Keratinocyte (primary cell): ENCODE results near the gene DOCK1. TPM values are rescaled to one million over a fixed set of nuclear protein-coding genes. Genes with fewer than 3 reads are reported as not detected.

ENCODE experiments used
- DNase-seq: peaks from one replicate; pipeline ENCODE4 v3.0.0-alpha.2; 2011; ENCODE audit warnings: low read depth, missing footprints, low spot score
- FAIRE-seq: peaks from 2 replicates; lab custom pipeline; 2011; peaks lifted over from hg19 to GRCh38; lab: Jason Lieb, UNC
- H2AFZ ChIP-seq: 2 replicates; pipeline ENCODE4 v1.6.0; 2012; ENCODE audit warnings: low read length, control low read depth, inconsistent platforms; ENCODE audit not compliant: control insufficient read depth
- H3K27ac ChIP-seq: 2 replicates; pipeline ENCODE4 v1.5.1; 2011; ENCODE audit warnings: low read length; ENCODE audit not compliant: control insufficient read depth, insufficient read depth
- H3K27me3 ChIP-seq: 3 replicates; pipeline ENCODE4 v1.6.0; 2011; ENCODE audit warnings: low read length; ENCODE audit not compliant: control insufficient read depth, insufficient read depth; ENCODE audit errors: extremely low read depth
- H3K36me3 ChIP-seq, 2 experiments: 2 replicates in 1 of 2; 3 replicates in 1 of 2; pipeline ENCODE4 v1.5.1; 2011; ENCODE audit warnings: low read length in 2 of 2, mild to moderate bottlenecking in 1 of 2; ENCODE audit not compliant: control insufficient read depth in 2 of 2, insufficient read depth in 2 of 2; ENCODE audit errors: extremely low read depth in 1 of 2
- H3K4me1 ChIP-seq: 3 replicates; pipeline ENCODE4 v1.5.1; 2011; ENCODE audit warnings: low read length; ENCODE audit not compliant: control insufficient read depth, insufficient read depth; ENCODE audit errors: extremely low read depth
- H3K4me2 ChIP-seq: 3 replicates; pipeline ENCODE4 v1.6.0; 2011; ENCODE audit warnings: low read depth, low read length; ENCODE audit not compliant: control insufficient read depth, insufficient read depth; ENCODE audit errors: extremely low read depth
- H3K4me3 ChIP-seq, 3 experiments: fragments of 200-600 bp in 1 of 3; sonication (generic) in 1 of 3; 2 replicates in 2 of 3; 3 replicates in 1 of 3; pipeline ENCODE4 v1.5.1; 2011 to 2016; ENCODE audit warnings: low read length in 3 of 3, mild to moderate bottlenecking in 3 of 3, control low read depth in 2 of 3, inconsistent platforms in 1 of 3, low read depth in 1 of 3, mixed read lengths in 1 of 3, mixed run types in 1 of 3, moderate library complexity in 1 of 3; ENCODE audit not compliant: control insufficient read depth in 2 of 3, insufficient read depth in 2 of 3; ENCODE audit errors: extremely low read depth in 1 of 3
- H3K79me2 ChIP-seq: 2 replicates; pipeline ENCODE4 v1.6.0; 2012; ENCODE audit warnings: low read length; ENCODE audit not compliant: control insufficient read depth, insufficient read depth
- H3K9ac ChIP-seq: 3 replicates; pipeline ENCODE4 v1.6.0; 2011; ENCODE audit warnings: low read length; ENCODE audit not compliant: control insufficient read depth, insufficient read depth; ENCODE audit errors: extremely low read depth
- H3K9me1 ChIP-seq: 3 replicates; pipeline ENCODE4 v1.6.0; 2011; ENCODE audit warnings: low read length; ENCODE audit not compliant: control insufficient read depth, insufficient read depth; ENCODE audit errors: extremely low read depth
- H3K9me3 ChIP-seq: 2 replicates; pipeline ENCODE4 v1.5.1; 2012; ENCODE audit warnings: low read depth, low read length; ENCODE audit not compliant: control insufficient read depth
- H4K20me1 ChIP-seq: 3 replicates; pipeline ENCODE4 v1.6.0; 2011; ENCODE audit warnings: low read length; ENCODE audit not compliant: control insufficient read depth, insufficient read depth; ENCODE audit errors: extremely low read depth
- EZH2 ChIP-seq: IDR thresholded peaks from one replicate; pipeline ENCODE4 v1.6.1; 2012; ENCODE audit warnings: inconsistent platforms, mild to moderate bottlenecking, low read length, moderate library complexity
- dilution Hi-C: fragments of 300-500 bp; cut with MboI; formaldehyde crosslinking; loops from one replicate; pipeline ENCODE4 v1.7.0; 2020; ENCODE audit warnings: low sequenced_read_pairs; ENCODE audit not compliant: extremely low pct_ligation_motif_present
- polyA plus RNA-seq, 5 experiments: library from polyadenylated mRNA; depleted of rRNA in 3 of 5; stranded (reverse) in 3 of 5; stranded (forward) in 1 of 5; unstranded in 1 of 5; fragments of >200 nt; gene quantifications; 1 replicate in 1 of 5; 2 replicates in 3 of 5; 3 replicates in 1 of 5; pipeline versions ENCODE4 v1.2.1 to v1.2.3, GENCODE V29; 2011 to 2012; ENCODE audit warnings: missing spikeins in 2 of 5, low read depth in 1 of 5, low replicate concordance in 1 of 5
- TF ChIP-seq, protein P1 (sequence below), 3 experiments: IDR thresholded peaks in 1 of 3; conservative IDR thresholded peaks in 1 of 3; optimal IDR thresholded peaks in 1 of 3; 2 replicates in 2 of 3; 3 replicates in 1 of 3; pipeline versions ENCODE3 to v1.5.1; 2011; ENCODE audit warnings: low read length in 3 of 3, mild to moderate bottlenecking in 3 of 3, moderate library complexity in 2 of 3, control low read depth in 1 of 3, inconsistent platforms in 1 of 3; ENCODE audit not compliant: insufficient read depth in 2 of 3; ENCODE audit errors: extremely low read depth in 1 of 3

Gene DOCK1
- polyA plus RNA-seq, 1 donor (not counting 4 experiments of a cell fraction or from before 2014, with no cell fraction given) = 15.7 TPM

DNA sequence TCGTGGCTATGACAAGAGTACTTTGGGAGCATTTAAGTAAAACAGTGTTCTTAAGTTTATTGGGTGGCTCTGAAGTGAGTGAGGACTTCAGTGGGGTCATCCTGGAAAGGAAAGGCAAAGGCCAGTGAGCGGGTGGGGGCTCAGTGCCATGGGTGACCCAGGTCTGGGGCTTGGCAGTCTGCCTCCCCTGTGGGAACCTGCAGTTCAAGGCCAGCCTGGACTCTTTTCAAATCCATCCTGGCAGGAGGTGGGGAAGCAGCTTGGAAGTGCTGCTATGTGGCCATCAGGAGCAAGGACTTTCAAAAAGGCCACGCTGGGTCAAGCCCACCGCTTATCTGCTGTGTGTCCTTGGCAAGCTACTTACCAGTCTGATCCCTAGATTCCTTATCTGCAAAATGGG lies 495.0 kb downstream of the DOCK1 start:
- no peak overlapping the region for H2AFZ ChIP-seq
- no peak overlapping the region for H3K9ac ChIP-seq
- no peaks in the 10 kb centered on the region for H3K79me2 ChIP-seq
- H3K4me1 ChIP-seq = no peaks in the 10 kb centered on the region
- no peak for FAIRE-seq
- peaks cover 0 to 10% of the 10 kb centered on the region in 2 experiments for H3K36me3 ChIP-seq
- dilution Hi-C loops = no loop called here
- H3K4me3 ChIP-seq = no peak overlapping the region
- no peak for DNase-seq
- H3K27me3 ChIP-seq = no peaks in the 10 kb centered on the region
- peaks cover 2% of the 10 kb centered on the region for H4K20me1 ChIP-seq
- no peaks in the 10 kb centered on the region for H3K9me3 ChIP-seq
- TF ChIP-seq, protein P1, sequence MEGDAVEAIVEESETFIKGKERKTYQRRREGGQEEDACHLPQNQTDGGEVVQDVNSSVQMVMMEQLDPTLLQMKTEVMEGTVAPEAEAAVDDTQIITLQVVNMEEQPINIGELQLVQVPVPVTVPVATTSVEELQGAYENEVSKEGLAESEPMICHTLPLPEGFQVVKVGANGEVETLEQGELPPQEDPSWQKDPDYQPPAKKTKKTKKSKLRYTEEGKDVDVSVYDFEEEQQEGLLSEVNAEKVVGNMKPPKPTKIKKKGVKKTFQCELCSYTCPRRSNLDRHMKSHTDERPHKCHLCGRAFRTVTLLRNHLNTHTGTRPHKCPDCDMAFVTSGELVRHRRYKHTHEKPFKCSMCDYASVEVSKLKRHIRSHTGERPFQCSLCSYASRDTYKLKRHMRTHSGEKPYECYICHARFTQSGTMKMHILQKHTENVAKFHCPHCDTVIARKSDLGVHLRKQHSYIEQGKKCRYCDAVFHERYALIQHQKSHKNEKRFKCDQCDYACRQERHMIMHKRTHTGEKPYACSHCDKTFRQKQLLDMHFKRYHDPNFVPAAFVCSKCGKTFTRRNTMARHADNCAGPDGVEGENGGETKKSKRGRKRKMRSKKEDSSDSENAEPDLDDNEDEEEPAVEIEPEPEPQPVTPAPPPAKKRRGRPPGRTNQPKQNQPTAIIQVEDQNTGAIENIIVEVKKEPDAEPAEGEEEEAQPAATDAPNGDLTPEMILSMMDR (optimal IDR thresholded peaks at IDR 0.05 in 1 of 3, IDR thresholded peaks at IDR 0.05 in 1 of 3, conservative IDR thresholded peaks at IDR 0.05 in 1 of 3; ENCODE audit: extremely low read depth in 1 of 3, insufficient read depth in 2 of 3, low read length in 3 of 3) = no peak
- TF ChIP-seq EZH2 = no peak
- no peaks in the 10 kb centered on the region for H3K9me1 ChIP-seq
- H3K27ac ChIP-seq = no peak overlapping the region
- H3K4me2 ChIP-seq = no peak overlapping the region

DNA sequence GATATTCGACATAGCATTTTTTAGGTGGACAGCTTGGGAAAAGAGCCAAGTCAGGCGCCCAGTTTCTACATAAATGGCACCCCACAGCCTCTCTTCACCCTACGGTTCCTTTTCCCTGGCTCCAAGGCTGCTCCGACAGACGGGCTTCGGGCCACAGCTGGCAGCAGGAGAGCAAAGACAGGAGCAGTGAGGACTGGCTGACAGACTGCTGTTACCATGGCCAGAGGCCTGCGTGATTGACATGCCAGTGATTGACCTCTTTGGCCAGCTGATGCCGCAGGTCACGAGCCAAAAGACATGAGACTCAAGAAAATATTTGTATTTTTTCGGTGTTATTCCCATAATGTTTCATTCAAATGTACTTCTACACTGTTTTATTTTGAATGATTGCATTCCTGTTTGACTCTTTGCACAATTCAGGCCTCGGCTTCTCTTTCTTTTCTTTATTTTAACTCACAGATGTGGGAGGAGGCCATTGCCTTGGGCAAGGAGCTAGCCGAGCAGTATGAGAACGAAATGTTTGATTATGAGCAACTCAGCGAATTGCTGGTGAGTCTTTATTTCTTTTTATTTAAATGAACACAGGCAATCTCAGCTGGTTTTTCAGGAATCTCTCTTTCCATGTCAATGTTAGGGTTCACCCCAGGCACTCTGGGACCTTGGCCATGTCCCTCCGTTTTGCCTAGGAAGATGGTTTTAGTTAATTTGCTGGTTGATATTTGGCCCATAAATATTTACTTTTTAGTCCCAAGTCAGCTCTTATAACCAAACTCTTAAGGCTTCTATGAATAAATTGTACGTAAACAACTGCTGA lies 497.6 kb downstream of the DOCK1 start:
- no peaks in the 10 kb centered on the region for H3K79me2 ChIP-seq
- DNase-seq (no peak), FAIRE-seq (no peak)
- H3K9ac ChIP-seq = no peak overlapping the region
- no peak overlapping the region for H3K27ac ChIP-seq
- dilution Hi-C loops = no loop called here
- H3K4me3 ChIP-seq = no peak overlapping the region
- no peak overlapping the region for H2AFZ ChIP-seq
- H3K4me2 ChIP-seq = no peak overlapping the region
- TF ChIP-seq, protein P1 (optimal IDR thresholded peaks at IDR 0.05 in 1 of 3, IDR thresholded peaks at IDR 0.05 in 1 of 3, conservative IDR thresholded peaks at IDR 0.05 in 1 of 3; ENCODE audit: extremely low read depth in 1 of 3, insufficient read depth in 2 of 3, low read length in 3 of 3) = no peak
- TF ChIP-seq EZH2 = no peak
- H3K27me3 ChIP-seq = no peaks in the 10 kb centered on the region
- H4K20me1 ChIP-seq = peaks cover 2% of the 10 kb centered on the region
- no peaks in the 10 kb centered on the region for H3K4me1 ChIP-seq
- H3K9me3 ChIP-seq = no peaks in the 10 kb centered on the region
- no peaks in the 10 kb centered on the region for H3K9me1 ChIP-seq
- peaks cover 0 to 17% of the 10 kb centered on the region in 2 experiments for H3K36me3 ChIP-seq
